HG02678 (cell line): ENCODE data around the gene HS6ST2.

Experiments
- ATAC-seq: cut with Tn5 transposase; IDR thresholded peaks from one replicate; pipeline ENCODE4 v1.9.1; 2021; ENCODE audit warnings: mild to moderate bottlenecking, moderate library complexity; ENCODE audit not compliant: unreplicated experiment

The HS6ST2 gene

DNA sequence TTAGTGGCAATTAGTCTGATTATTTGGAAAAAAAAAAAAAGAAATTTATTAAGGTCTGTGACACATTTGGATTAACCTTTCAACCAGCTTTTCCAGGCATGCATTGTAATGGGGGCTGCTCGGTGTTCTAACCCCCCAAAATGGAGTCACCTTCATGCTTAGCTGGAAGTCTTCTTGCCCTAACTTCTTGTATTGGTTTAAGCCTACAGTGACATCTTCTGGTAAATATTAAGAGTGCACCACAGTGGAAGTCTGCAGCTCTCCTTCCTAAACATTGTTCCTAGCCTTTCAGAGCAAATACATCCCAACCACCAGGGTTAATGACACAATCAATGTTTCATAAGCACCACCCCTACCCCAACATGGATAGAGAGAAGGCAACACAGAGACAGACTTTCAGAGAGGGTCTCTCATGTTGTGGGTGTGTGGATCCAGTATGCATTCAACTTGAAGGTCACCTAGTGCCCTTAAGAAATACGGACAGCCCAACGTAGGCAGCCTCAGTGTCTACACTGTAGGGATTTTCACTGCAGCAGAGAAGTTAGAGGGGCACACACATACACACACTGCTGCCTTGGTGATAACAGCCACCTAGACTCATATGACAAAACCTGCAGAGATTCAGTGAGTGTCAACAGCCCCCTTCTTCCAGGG is 326.7 kb downstream of the HS6ST2 start:
- no peak for ATAC-seq

DNA sequence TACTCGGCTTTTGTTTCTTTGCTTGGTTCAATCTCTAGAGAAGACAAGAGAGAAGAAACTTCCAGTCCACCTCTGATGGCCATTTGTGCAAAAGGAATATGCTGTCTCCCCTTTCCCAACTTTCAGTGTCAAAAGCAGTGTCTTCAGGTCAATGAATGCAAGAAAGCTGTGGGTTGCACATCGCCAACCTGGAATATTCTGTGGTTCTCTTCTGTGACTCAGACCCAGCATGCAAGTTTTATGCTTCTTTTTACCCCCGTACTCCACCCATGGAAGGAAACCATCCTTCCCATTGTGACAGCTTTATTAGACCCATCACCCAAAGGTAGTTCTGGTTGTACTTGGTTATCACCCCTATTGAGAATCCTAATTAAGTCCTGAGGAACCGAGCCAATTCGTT is 334.0 kb downstream of the HS6ST2 start:
- ATAC-seq, result no peak

DNA sequence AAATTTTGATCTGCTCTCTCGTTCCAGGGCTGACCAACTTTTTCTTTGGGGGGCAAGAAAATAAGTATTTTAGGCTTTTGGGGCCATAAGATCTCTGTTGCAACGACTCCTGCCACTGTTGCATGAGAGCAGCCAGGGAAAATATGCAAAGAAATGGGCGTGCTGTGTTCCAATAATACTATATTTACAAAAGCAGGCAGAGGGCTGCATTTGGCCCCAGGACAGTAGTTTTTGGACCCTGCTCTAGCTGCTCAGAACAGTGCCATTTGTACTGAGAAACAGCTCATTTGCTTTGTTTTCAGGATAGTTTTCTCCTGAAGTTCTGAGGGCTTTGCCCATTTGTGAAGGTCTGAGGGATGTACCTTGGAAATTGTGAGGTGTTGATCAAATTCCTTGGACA is 334.5 kb downstream of the HS6ST2 start:
- no peak for ATAC-seq

DNA sequence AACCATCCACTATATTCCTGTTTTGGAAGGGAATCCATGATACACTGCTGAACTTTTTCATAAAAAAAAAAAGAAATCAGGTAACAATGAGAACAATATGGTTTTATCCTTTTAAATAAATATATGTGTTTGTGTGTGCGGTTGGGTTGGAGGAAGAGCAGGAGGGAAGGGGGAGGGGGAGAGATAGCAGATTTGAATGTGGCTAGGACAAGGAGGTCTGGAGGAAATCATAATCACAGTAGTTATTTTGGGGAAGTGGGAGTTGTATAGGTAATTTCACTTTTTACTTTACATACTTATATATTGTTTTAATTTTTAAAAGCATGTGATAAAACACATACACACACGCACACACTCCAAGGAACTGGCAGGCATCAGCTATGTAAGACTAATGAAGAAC is 335.1 kb downstream of the HS6ST2 start:
- ATAC-seq, result no peak

DNA sequence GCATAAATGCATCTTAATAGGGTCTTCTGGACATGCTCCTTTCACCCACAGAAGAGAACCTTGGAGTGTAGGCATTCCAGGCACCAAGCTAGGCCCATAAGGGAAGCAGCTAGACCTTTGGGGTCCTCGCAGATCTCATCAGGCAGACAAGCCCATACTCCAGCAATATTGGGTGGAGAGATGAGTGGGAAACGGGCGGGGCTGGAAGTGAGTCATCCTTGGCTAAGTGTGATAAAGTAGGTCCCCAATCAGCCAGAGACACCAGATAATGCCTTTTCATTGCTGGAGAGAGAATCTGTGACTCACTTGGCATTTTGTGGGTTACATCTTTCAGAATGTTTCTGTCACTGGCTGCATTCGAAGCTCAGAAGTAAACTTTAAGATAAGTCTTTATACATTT is 336.3 kb downstream of the HS6ST2 start:
- ATAC-seq, result no peak

DNA sequence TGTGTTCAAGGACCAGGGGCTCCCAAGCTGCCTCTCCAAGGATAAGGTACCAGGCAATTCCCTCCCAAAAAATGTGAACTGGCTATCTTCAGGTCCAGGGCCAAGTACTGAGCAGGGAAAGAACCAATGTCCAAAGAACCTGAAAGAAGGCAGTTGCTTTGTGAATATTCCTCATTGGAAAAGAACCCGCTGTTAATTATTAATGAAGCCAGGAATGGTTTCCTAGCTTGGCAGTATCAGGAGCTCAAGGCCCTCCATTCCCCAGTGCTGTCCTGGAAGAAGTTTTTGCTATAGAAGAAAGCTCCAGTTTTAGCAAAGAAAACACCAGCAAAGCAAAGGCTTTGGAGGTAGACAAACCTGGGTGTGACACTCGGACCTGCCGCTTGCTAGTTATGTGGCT is 339.6 kb downstream of the HS6ST2 start:
- no peak for ATAC-seq

DNA sequence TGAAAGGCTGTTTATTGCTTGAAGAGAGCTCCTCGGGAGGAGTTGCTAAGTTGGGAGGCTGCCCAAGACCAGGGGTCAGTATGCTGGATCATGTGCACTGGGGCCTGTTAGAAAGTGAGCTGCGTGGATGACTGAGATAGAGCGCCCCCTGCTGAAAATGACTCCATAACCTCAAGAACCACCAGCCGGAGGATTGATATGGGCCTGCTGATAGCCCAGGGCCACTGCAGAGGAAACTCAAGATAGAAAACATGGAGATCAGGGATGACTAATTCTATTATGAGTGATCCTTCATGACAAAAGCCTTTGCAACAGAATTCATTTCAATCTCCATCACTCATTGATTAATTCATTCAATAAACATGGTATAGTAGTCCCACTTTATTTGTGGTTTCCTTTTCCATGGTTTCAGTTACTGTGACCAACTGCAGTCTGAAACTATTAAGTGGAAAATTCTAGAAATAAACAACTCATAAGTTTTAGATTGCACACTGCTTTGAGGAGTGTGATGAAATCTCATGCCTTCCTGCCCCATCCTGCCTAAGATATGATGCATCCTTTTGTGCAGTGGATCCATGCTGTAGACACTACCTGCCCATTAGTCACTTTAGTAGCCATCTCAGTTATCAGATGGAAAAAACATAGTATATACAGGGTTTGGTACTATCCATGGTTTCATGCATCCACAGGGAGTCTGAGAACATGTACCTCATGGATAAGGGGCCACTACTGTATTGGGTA is 342.9 kb downstream of the HS6ST2 start:
- ATAC-seq, result no peak

DNA sequence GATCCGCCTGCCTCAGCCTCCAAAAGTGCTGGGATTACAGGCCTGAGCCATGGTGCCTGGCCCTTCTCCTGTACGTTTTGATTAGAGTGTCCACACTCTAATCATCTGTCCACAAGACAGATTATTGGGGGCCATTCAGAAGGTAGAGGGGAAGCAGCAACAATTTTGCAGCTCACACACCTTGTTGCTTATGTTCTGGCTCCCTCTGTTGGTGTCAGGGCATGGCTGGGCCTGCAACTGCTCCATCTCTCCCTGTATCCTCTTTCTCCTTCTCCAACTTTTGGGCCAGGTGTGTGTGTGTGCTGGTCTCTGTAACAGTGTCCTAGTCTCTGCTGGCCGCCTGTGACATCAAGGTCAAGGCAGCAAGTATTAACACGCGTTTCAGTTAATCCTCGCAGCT is 344.1 kb downstream of the HS6ST2 start:
- ATAC-seq, result no peak

DNA sequence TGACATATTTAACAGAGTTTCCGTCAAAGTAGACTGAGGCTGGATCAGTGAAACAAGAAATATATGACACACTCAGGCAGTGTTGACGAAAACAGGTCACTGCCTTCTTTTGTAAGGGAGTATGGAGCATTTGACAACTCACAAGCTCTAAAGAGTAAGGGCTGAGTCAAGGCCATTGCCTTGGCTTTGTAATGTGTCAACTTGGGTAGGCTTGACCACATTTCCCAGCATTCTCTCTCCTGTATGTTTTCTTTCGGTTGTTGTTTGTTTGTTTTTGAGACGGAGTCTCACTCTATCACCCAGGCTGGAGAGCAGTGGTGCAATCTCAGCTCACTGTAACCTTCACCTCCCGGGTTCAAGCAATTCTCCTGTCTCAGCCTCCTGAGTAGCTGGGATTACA is 344.6 kb downstream of the HS6ST2 start:
- no peak for ATAC-seq

DNA sequence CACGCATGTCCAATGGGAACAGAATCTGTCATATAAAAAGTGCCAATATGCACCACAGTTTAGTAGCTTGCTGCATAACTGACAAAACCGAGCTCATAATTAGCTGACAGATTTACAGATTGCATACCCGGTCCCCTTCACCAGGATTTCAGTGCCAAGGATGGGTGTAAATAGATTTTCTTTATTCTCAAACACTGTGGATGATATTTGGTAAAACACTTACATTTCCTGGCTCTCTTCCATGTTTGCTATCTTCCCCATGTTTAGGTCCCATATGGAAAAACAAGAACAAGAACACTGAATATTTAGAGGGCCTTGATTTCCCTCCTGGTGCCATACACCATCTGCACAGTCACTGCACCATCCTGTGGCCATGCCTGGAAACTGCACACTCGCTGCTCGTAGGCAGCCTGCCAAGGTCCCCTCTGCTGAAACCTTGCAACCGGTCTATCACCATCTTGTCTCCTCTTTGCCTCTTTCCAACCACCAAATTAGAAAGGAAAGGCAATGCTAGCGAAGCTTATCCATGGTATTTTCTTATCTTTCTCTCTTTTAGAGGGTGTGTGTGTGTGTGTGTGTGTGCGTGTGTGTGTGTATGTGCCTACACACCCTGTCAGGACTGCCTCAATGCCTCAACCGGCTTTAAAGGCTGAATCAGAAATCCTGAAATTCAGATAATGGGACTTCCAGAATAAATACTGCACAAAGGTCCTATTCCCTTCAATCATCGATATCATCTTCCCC is 345.4 kb downstream of the HS6ST2 start:
- ATAC-seq, result no peak

DNA sequence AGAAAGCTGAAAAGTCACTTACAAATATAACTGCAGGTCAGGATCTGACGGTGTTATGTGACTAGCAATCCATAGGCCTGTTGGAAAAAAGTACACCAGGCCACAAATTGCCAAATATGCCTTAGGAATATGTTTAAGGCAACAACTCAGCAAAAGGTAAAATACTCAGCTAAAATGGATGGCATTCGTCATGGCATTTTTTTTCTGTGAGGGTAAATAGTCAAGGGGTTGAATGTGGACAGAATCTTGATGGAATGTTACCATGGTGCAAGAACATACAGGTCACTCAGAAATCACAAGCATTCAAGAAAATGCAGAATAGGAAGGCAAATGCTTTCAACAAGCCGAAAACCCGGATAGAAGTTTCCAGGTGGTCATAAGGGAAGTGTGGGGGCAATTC is 347.9 kb downstream of the HS6ST2 start:
- ATAC-seq, result no peak

DNA sequence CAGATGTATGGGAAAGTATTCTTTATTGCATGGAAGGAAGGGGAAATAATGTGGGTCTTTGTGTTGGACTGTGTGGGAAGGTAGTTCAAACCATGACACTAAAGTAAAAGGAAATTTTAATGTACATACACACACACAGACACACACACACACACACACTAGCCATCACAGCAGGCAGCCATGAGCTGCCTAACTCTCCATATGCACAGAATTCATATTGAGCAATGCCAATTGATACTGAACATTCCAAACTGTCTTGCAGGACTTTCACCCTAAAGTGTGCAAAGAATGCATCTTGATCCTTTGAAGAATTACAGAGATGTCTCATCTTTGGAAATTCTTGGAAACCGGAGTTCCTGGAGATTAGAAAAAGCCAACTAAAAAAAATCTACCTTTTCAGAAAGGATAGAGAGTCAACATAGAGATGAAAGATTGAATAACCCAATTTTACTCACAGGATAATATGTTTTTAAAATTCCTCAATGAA is 349.0 kb downstream of the HS6ST2 start:
- no peak for ATAC-seq

DNA sequence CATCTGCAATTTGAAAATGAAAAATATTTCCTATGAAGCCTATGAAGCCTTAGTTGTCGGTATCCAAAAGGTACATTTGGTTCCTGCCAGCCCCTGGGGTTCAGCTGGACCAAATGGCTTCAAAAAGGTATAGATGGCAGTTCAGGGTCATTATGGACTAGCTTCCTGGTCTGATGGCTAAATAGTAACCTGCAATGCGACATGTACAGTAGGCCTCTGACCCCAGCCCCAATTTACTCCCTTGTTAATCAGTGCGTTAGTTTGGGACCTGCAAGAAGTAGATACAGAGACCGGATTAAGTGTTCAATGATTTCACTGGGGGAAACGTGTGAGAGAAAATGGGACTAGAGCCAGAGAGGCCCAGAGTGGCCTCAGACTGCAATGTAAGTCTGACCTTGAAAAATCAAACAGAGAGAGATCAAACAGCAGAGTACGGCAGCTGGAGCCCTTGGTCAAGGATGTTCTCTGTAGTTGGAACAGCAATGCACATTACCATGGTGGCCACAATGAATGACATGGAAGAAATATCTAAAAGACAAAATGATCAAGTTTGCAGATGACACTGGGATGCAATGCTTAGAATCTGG is 354.6 kb downstream of the HS6ST2 start:
- no peak for ATAC-seq

DNA sequence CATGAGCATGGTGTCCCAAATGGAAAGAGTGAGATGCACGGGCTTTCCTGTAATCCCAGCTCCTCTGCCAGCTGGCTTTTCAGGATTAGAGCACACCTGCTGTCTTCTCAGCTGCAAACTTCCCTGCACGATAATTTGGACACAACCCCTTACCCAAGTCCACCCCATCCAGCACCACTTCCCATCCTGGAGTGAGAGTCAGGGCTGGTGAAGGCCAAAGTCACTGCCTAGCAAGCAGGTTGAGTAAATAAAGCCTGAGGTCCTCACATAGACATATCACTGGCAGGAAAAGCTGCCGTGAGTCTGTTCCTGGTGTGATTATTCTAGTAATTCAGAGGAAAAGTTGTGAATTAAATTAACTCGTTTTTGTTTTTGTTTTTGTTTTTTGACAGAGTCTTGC is 355.7 kb downstream of the HS6ST2 start:
- no peak for ATAC-seq

DNA sequence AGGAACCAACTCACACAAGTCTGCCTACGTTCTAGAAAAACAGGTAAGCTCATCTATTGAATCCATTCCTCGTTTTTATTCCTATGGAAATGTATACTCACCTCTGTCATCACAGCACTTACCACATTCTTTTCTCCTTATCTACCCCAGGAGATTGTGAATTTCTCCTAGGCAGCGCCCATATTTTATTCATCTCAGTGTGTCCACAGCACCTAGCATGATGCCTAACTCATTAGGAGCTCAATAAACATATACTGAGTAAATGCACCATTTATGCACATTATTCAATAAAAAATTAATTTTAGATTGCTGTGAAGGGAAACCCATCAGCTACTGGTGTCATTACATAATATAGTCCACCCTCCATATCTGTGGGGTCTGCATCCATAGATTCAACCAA is 363.4 kb downstream of the HS6ST2 start:
- no peak for ATAC-seq

DNA sequence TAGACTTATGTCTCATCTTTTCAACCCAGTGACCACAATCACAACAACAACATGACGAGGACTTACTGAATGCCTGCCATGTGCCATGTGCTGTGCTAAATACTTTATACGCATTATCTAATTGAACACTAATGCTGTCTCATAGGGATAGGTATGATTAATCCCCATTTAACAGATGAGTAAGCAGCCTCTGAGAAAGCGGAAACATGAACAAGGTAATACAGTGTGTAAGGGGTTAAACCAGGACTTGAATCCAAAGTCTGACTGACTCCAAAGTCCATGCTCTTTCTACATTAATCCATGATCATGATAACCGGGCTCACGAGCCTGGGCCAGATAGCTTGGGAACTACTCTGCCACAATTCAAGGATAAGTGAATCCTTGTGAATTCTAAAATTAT is 364.3 kb downstream of the HS6ST2 start:
- no peak for ATAC-seq

DNA sequence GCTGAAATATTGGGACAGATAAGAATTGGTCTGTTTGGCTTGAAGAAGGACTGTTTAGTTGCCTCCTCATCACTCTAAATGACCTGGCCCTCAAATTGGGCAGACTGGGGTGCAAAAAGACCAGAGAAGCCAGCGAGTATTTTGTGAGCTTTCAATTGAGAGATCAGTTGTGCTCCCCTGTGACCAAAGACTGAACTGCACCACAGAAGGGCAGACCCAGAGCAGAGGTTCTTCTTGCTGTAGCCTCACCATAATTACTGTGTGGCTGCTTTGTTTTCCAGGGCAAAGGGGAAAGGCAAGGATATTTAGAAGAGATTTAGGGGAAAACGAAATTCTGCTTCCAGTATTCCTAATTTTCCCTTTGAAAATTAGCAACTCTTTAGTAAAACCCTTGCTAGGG is 365.5 kb downstream of the HS6ST2 start:
- ATAC-seq, result no peak

DNA sequence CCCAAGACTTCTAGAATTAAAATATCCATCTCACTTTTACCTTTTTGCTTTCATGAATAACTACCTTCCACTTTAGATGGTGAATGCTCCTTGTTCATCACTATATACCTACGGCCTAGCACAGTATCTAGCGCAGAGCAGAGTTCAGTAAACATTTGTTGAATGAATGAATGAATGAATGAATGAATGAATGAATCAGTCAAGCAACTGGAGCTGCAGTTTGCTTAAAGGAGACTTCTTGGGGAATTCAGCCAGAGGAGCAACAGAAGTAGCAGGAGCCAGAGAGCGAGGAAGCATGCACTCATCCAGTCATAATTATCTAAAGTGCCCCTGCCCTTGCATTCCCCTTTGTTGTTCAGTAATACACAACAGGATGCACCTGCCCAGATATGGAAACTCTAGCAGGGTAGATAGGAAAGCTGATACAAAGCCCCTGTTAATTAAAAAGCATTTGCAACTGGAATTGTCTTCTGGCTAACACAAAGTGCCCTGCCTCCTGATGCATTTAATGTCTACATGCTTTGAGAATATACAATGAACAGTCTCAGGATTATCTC is 366.6 kb downstream of the HS6ST2 start:
- ATAC-seq, result no peak

DNA sequence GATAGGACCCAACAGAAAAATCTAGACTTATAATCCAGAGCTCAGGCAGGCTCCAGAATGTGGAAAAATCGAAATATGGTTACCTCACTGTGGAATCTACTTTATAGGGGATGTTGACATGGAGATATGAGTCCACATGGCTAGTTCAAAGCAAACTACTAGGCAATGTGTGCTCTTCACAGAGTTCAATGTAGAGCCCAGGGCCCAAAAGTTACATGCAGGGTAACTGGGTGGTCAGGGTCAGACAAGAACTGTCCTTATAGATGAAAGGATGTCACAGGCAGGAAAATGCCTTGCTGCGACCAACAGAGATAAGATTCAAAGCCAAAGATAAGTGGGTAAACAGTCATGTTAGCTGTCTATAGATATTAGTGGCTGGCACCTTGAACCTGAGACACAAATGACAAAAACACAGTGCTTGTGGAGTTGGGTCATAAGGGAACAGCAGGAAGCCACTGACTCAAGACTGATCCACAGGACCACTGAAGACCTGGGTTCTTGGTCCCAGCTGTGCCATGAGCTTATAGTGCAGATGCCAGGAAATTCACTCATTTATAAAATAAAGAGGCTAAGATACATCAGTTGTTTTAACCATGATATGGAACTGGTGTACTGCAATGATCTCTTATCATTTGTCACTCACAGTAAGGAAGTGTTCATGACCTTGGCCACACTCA is 367.9 kb downstream of the HS6ST2 start:
- ATAC-seq, result no peak

DNA sequence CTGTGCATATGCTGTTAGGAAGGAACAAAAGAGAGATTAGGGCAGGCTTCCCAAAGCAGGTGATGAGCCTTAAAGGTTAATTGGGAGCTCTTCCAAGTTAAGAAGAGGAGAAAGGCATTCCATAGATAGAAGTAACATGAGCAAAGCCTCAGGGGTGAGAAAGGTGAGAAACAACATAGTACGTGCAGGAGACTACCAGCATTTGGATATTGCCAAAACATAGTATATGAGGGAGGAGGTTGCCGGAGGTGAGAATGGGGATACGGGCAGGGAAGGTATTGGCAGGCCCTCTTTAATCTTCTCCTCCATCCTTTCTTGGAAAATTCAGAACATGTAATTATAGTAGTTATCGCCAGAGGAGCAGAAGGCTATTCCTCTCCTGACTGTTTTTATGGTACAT is 373.5 kb downstream of the HS6ST2 start:
- no peak for ATAC-seq

DNA sequence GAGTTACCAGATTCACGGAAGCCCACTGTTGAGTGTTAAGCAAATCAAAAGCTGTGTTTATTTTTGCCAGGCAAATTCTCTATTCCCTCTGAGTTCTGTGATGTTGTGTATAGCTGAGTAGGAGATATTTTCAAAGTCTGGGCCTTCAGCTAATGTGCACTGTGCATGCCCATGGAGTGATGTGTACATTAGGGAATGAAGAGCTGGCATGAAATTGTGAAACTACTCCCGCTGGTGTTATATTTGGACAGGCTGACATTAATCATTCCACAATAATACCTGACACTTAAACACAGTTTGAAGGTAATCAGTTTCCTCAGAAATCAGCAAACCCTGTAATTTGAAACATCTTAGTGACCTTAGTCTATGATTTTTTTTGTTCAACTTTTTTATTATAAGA is 381.5 kb downstream of the HS6ST2 start:
- ATAC-seq, result no peak
